Femur (tissue), 1 donor: Measurements from ENCODE around the gene INHBA.

Source experiments
- DNase-seq: peaks from one replicate; pipeline ENCODE4 v3.0.0-alpha.2; 2017

The INHBA gene

DNA sequence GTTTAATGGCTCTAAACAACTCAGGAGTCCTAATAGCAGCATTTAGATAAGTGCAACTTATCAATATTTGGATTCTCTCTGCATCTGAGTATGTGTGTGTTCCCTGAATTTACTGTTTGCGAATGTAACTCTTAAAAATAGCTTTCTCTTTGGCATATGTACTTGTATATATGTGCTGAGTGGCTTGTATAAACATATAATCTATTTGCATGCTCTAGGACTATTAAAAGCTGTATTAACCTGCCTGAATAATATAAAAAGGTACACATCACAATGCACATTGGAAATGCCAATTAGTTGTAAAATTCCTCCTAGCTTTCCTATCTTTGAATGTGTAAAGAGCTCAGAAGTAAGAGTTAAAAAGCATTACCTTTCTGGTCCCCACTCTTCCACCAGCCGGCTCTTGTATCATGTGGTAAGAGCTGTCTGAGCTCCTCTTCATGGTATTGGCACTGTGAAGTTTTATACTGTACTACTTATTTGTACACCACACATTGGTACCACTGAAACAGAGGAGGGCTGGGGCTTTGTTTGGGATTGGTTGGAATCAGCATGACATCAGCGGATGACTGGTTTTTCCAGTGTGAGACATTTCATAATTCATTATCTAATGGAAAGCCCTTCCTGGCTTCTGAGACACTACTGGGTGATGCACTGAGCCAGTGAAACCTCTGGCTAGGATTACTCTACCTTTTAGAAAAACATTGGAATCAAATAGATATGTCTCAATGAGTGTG lies at the start of gene INHBA:
TSS of gene INHBA (minus strand) at position 456 of the 737 bp plus-strand sequence. CDS start 2,716 bp downstream, outside the sequence.
- peak; percentile 60 for DNase-seq

DNA sequence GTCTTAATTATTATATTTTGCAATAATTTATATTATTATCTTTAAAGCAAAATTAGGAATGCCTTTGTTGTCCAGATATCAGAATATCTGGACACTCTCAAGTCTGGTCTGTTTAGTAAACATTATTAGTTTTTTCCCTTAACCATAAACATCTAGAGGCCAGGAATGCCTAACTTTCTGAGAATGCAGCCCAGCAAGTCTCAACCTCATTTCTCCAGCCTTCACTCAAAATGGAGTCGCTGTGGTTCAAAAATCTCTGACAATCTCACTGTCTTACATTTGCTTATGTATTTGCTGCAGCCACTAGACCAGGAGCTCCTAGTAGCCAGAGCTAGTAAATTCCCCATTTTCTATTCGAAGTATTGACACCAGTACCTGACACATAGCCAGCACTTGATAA lies 49.7 kb upstream of the INHBA start:
- DNase-seq: no peak

DNA sequence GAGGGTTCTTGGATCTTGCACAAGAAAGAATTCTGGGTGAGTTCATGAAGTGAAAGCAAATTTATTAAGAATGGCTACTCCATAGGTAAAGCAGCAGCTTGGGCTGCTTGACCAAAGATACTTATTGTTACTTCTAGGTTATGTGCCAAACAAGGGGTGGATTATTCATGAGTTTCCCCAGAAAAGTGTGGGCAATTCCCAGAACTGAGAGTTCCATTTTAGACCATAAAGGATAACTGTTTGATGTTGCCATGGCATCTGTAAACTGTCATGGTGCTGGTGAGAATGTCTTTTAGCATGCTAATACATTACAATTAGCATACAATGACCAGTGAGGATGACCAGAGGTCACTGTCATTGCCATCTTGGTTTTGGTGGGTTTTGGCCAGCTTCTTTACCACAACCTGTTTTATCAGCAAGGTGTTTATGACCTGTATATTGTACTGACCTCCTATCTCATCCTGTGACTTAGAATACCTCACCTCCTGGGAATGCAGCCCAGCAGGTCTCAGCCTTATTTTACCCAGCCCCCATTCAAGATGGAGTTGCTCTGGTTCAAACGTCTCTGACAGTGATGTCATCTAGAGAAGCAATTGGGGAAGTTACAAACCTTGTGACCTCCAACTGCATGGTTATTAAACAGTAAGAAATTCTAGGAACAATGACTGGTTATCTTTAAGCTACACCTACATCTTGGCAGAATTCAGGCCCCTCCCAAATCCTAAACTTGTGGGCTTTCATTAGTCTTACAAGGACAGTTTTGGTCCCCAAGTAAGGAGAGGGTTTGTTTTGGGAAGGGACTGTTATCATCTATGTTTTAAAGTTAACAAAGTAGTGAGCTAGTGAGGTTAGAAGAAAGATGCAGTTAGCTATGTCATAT lies 48.0 kb upstream of the INHBA start:
- no peak for DNase-seq

DNA sequence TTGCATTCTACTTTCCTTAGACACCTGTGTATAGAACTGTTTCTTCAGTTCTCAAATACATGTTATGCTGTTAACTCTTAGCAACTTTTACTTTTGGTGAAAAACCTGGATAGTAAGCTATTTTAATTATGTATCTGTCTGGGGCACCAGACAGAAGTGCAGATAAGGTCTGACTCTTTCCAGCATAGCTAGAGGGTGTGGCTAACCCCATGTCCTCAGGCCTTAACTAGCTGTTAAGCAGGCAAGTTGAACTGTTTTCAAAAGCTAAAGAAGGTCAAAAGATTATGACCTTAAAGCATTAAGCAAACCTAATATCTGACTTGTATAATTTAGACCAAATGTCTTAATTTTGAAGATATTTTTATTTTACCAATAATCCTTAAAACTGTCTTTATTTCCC lies 45.1 kb upstream of the INHBA start:
- DNase-seq: no peak

DNA sequence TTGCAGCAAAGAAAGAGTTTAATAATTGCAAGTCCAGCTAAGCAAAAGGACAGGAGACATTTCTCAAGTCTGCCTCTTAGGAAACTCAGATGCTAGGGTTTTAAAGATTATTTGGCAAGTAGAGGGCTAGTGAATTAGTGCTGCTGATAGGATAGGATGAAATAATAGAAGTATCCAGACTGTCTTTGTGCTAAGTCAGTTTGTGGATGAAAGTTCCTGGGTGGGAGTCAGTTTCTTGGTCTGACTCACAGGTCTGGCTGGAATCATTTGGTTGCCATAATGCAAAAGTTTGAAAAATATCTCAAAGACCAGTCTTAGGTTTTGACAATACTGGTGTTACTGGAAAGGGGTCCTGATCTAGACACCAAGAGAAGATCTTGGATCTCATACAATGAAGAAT lies 42.6 kb upstream of the INHBA start:
- no peak for DNase-seq

DNA sequence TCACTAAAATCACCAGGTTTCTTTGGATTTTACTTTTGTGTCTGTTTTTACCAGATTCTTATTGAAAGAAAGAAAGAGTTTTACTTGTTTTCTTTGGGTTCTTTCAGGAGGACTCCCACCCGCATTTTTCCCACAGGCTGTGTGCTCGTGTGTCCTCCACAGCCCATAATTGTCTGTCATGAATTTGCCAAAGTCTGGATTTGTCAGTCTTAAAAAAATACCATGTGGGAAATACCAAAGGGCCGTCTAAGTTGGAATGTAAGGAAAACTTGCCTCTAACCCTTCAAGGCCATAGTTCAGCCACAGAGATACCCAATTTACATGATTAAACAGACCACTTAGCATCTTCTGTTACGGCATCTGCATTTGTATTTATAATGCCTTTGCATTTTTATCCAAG lies 41.3 kb upstream of the INHBA start:
- no peak for DNase-seq

DNA sequence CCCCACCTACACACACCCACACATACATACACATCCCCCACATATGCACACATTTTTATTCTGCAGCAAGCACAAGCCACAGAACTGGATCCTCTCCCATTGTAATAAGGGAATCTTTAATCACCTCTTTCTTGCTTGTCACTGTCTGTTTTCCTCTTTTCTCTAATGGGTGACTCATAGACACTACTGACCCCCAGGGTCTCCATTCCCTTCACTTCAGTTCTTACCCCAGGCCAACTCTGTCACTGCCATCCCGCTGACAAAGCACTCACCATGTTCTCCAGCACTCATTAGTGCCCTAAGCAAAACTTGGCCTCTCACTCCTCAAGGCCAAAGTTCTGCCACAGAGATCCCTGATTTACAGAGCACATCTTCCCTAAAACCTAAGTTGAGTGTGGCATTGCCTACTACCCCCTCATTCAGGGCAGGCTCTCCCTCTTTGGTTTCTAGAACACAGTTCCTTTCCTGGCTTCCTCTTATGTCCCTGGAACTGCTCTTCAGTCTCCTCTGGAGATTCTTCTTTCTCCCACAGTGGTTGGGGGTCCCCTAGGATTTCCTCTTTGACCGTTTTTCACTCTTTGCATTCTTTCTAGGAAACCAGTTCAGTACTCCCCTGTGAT lies 39.6 kb upstream of the INHBA start:
- no peak for DNase-seq

DNA sequence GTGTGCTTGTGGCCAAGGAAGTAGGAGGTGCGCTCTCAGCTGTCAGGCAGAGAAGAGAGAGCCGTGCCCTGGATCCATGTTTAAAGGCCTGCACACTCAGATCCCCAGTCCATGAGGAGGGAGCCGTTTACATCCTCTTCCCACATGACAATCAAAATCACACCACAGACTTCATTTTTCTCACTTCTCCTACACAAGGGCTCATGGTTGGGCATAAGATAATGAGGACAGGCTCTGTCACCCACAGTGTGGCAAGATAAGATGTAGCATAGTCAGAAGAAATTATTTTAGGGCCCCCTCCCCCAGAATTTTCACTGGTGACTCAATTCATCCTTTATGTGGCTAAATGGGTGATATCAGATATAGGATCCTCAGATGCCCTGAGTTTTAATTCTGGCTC lies 35.9 kb upstream of the INHBA start:
- no peak for DNase-seq

DNA sequence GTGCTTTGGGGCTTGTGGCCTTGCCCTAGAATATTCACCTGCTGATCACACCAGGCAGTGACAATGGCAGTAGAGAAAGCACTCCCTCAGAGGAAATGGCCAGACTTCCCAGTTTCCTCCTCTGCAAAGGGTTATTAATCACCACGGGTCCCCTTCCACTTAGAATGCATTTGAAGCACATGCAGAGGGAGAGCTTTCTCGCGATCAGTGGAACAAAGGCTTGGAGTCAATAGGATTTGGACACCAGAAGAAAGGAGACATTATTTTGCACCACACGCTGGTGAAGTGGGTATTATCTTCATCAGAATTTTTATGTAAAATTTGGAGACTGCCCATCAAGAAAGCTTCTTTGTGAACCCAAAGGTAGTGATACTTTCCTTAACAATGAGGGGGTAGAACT lies 35.4 kb upstream of the INHBA start:
- DNase-seq: no peak

DNA sequence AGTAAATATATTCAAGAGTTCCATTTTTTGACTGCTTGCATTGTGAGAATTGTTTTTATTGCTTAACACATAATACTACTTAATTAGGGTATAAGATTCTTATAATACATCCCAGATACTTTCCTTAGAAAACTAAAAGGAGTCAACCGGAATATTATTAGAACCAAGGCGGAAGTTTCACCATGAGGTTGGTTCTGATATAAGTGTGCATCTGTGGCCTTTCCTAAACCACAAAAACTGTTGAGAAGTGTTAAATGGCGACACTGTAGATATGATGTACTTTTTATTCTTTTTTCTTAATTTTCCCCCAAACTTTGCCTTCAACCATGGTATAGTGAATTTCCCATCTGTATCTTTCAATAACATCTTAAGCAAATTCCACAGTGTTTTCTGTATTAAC lies 32.3 kb upstream of the INHBA start:
- no peak for DNase-seq

DNA sequence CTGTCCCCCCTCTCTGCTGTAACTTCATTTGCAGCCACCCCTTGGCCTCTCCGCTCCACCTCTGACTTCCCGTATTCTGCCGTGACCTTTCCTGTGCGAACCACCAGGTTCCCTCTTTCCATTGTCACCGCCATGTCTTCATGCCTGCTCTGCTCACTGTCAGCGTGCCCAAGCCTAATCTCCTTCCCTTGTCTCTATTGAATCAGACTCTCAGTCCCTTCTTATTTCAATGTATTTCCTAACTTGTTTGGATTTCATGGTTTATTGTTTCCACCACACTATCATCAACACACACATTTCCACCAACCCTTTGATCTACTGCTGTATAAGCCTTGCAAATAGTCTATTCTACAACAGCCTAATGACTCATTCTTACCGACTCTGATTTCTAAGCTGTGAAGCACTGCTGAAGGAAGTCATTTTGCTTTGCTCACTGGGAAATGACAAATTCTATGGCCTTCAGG lies 30.0 kb upstream of the INHBA start:
- DNase-seq: no peak

DNA sequence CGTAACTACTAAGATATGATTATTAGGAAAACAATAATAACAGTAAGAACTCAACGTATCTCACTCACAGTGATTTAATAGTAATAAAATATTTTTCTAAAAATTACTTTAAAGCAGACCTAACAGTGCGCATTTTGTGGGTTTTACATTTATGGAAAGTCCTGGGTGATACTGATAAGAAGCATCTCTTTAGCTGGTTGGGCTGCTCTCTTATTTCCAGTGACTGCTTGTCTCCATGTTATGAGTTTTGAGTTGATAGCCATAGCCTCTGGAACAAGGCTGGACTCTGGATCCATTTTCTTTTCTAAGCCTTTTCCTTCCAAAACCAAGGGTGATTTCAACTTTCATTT lies 29.5 kb upstream of the INHBA start:
- DNase-seq: no peak

DNA sequence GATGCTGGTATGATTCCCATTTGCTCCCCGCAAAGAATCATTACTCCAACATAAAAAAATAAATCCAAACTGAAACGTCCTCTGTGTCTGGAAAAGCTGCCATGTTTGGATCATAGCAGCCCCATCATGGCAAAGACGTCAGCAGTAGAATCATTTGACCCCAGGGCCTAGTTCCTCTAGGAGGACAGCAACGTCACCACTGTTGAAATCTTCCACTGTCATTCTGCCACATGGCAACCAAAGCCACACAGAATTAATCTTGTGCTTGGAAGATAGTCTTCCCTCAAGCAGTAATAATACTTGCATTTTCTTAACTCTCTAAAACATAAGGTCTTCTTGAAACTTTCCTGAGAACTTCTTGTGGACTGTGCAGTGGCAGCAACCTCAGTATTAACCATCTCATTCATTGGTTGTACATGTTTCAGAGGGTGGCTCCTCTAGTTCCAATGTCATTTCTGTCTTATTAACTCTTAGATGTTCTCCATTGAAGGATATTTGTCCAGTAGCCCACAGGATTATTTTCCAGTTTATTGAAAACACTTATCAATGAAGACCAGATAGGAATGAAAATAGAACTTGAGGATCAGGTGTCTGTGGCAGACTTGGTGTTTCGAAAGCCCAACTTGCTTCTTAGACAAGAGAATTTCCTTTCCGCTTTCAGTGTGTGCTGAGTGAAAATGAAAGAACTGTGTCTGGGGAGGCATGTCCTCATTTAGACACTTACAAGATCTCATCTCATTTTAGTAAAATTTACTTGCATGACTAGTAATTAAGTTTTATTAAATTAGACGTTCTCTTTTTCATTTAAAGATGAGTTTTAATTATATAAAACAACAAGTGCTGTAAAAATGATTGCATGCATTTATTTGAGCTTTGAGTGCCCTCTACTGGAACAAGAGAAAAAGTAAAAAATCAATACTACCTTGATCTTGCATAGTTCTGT lies 28.9 kb upstream of the INHBA start:
- no peak for DNase-seq

DNA sequence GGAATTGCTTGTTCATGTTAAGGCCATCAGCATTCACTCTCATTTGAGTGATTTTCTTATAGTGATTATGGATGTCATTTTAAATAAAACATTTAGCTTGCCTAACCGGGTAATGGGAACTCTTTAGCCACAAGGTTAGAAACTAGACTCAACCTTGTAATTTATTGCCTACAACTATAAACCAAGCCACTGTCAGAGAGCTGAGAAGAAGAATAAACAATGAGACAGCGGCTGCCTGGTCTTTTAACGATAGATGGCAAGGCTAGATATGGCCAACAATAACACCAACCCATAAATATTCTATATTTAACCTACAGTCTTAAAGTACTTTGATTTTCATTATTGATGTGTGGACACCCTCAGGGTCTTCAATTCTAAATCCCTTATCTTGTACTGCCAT lies 27.8 kb upstream of the INHBA start:
- DNase-seq: no peak

DNA sequence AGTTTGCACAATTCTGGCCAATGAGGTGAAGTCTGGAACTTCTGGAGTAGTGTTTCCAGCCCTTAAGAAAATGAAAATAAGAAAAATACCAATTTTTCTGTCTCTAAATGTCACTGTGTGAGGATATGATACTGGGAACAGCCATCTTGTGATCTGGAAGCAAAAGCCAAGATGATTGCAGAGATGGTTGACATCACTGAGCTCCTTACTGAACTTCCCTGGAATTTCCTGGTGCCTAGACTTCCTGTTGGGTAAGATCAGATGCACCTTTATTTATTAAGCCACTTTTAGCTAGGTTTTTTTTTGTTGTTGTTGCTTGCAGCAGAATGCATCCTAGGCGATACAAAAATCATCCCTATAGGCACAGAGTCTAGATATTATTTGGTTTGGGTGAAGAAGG lies 27.3 kb upstream of the INHBA start:
- no peak for DNase-seq

DNA sequence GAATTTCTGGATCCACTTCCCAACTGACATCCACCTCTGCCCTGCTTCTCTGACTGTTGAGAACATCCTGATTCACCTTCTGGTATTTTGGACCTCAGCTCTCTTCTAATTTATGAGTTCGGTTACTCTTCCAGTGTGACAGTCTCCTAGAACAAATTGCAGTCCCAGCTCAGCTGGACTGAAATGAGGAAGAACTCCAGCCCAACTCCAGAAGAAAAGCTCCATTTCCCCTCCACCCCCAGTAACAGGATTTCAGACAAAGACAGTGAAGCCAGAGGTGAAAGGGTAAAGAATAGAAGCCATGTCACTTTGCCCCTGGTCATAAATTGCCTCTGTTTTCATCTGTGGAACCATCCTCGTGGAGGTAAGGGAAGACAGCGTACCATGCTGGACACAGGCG lies 26.2 kb upstream of the INHBA start:
- no peak for DNase-seq

DNA sequence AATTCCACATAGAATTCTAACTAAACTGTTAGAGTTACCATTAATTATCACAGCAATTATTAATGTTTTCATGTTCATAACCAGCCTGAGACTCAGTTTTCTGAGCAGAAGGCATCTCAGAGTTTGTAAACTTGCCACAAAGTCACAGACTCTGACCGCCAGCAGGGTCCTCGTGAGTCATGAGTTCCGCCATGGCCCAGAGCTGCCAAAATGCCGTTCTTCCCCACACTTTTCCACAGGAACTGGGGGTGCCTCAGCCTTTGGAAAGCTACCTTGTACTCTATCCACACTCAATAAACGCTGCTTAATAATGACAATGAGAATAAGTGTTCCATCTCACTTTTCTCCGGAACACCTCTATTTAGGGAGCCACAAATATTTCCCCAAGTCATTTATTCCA lies 22.1 kb upstream of the INHBA start:
- peak; percentile 53 for DNase-seq

DNA sequence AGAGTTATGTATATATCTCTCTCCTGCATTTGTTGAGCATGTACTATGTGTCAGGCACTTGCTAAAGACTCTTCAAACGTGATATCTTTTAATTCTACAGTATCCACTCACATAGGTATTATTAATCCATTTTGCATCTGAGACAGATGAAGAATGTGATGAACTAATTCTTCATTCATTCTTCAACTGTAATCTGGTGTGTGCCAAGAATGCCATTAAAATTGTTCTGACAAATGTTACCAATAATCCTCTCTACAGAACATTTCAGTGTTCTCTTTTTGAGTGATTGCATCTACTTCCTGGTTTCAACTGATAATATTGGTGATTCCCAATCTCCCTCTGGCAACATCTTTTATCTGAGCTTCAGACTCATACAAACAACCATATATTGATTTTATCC lies 18.0 kb upstream of the INHBA start:
- no peak for DNase-seq

DNA sequence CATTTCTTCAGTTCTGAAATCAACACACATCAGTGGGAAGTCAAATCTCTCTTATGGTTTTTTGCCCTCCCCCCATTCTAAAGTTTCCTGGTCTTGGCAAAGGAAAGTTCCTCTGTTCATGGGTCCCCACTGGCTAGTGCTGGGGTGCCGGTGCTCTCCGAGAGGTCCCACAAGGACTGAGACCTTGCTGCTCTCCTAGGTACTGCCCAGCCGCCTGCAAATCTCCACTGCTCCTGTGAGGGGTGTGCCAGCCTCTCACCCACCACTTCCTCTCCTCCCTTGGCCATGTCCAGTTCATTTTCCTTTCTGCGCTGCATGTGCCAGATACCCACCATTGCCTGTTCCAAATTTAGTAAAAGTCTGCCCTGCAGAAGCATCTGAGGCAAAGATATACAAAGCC lies 17.2 kb upstream of the INHBA start:
- DNase-seq: no peak

DNA sequence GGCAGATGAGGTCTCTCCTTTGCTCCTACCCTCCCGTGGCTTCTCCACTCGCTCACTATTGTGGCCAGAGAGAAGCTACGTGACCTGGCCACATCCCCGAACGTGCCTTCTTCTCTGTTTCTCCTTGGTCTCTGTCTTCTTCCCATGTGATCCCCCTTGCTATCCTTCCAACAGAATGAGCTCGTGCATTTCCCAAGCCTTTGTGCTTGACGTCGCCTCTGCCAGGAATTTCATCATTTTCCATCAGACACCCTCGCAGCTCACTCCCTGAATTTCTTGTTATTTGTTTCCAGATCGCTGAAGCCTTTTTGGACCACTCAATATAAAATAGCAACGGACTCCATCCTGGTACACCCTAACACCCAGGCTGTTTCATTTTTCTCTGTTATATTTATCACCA lies 13.8 kb upstream of the INHBA start:
- no peak for DNase-seq

DNA sequence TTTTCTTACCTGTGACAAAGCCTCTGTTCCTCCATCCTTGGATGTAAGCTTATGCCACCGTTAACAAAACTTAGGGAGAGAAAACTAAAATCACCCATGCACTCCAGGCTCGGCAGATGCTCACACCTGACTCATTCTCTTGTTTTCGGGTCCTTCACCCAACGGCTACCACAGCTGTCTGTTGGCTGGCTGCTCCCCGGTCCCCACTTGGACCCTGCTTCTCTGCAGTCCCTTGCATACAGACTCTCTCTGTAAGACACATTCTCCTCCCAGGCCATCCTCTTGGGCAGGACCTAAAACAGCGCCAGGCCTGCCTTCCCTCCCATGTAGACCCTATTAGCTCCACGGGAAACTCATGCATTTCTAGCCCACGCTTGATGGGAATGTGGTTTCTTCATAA lies 12.1 kb upstream of the INHBA start:
- no peak for DNase-seq

DNA sequence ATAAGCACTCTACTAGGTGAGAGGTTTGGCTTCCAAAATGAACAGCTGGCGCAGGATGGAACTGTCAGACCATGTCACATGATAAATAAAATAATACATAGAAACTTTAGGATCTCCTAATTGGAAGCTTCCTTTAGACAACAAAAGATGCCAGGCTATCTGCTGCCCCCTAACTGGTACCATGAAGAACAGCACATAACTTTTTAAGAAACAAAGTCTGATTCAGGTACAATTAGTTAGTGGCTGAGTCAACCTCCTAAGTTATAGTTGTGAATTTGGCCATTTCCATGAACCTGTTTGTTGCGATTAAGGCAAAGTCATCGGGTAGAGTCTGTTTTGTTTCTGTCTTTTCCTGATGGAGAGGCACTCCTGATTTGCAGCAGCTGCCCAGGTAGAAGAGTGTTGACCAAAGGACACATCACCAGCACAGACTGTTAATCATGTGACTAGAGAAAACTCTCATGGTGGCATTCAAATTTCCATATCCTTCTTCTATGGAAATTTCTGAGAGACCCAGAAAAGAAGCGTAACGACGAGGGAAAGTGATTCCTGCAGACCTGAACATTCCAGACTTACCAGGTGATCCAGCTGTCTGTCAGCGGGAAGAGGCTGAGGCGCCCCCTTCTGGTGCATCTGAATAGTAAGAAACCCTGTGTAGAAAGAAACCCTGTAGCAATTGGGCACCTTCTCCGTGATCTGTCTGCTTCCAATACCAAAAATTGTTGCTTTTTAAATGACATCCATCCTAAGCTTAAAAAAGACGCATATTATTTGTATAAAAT lies 8.6 kb upstream of the INHBA start:
- DNase-seq: no peak
